Limb (tissue), 2 donors: ENCODE data around the gene CLDN19.

Source experiments
- DNase-seq, 2 donors: peaks; one replicate each; pipeline ENCODE4 v3.0.0-alpha.2; 2016; ENCODE audit errors: extremely low spot score in 2 of 2

The CLDN19 gene, protein sequence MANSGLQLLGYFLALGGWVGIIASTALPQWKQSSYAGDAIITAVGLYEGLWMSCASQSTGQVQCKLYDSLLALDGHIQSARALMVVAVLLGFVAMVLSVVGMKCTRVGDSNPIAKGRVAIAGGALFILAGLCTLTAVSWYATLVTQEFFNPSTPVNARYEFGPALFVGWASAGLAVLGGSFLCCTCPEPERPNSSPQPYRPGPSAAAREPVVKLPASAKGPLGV

DNA sequence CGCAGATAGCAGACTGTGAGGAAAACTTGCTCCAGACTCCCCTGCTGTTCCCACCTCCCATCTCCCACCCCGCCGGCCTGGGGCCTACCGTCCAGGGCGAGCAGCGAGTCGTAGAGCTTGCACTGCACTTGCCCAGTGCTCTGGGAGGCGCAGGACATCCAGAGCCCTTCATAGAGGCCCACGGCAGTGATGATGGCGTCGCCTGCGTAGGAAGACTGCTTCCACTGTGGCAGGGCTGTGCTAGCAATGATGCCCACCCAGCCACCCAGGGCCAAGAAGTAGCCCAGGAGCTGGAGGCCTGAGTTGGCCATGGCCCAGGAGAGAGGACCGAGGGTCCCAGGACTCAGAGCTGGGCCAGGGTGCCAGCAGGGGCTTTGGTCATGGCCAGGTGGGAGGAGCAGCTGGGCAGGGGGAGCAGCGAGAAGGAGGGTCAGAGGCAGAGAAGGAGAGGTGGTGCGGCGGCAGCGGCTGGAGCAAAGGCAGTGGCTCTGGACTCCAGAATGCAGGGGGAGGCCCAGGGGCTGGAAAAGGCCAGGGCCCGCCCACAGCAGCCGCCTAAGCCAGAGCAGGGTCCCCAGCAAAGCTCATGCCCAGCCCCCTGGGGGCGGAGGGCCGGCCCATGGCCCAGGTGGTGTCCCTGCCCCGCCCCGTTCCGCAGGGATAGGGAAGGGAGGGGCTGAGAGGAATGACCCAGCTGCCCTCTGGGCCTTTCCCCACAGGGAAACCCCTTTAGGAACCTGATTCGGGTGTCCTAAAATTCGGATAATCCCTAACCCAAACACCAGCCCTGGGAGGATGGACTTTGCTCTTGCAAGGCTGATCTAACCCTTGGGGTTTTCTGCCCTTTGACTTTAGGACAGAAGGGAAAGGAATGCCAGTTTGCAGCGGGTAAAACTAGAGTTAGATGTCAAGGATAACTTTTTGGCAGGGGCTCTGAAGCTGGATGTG lies at the start of gene CLDN19:
Gene CLDN19 (minus strand): TSS at position 484 of the 948 bp plus-strand sequence. CDS start 173 bp downstream, at position 311.
- DNase-seq: peak in 1 of 2 donors; percentile 52

DNA sequence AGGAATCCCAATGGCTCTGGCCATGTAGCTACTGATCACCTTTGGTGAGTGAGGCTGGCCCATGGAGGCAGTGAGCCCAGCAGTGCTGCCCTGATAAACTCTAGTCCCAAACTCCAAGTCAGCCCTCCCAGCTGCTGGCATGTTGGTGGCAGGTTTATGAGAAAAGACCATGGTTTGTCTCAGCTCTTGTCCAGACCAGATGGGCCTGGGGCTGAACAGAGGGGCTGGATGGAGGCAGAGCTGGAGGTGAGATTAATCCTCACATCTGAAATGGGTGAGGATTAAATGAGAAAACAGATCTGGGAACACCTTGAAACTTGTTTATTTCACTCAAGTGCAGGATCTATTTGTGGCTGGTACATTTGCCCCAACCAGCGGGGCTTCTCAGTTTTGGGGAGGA lies 48.0 kb upstream of the CLDN19 start:
- no peak for DNase-seq

DNA sequence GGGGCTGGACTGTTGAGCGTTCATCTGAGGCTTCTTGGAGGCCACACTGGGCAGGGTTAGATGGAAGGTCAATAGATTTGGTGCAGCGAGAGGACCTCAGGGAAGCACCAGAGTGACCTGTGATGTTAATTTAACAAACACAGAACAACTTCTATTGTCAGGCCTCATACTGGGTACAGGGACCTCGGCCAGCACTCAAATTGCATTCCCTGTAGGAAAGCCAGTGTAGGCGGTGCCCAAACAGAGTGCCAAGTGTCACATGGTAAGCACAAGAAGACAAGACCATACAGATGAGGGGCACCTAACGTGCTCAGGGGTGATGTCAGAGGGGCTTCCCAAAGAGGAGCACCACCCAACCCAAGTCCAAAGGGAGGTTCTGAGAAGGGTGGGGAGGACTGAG lies 46.1 kb upstream of the CLDN19 start:
- DNase-seq: no peak

DNA sequence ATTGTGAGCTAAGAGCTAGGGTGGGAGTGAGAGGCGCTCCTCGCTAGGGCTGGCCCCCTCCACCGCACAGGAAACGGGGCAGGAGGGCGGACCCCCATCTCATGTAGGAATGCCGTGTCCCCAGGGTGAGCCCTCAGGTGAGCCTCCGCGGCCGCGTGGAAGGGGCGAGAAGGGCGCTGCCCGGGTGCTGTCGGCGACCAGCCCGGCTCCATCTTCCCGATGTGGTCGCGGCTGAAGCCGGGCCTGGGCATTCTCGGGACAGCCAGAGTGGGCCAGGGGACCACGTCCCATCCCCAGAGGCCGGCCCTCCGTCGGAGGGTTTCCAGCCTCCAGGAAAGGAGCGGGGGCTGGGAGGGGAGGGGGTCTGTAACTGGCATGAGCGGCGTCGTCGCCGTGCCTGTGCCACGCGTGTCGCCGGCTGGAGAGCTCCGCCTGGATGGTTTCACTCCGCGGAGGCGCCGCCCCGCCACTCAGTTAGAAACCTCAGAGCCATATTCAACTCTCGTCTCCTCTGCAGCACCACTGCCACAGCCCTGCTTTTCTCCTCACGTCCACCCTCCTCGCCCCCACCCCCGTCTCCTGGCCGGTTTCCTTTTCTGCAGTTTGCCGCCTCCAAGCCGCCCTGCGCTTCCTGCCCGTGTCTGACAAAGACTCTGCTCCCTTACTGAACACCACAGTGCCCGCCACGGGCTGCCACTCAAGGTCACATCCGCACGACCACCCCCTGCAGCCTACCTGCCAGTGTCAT lies 45.1 kb upstream of the CLDN19 start, which contains the start of gene TMEM269:
Gene TMEM269 (plus strand): TSS at position 46 of the 748 bp plus-strand sequence. CDS start 4,903 bp downstream, outside the sequence.
- peak in 1 of 2 donors; percentile 55 for DNase-seq

DNA sequence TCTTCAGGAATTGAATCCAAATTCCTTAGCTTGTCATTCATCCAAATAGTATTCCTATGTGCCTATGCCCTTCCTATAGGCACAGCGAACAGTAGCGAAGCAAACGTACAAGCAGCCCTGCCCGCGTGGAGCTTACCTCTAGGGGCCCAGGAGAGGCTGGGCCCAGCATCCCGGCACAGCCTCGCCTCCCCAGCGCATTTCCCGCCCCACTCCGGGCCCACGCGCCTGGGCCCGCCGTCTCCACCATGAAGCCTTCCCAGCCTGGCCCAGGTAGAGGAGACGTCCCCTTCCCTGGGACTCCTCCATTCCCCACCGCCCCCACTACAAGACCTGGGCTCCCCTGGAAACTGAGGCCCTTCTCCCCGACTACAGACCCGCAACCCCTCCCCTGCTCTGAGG lies 44.5 kb upstream of the CLDN19 start:
- no peak for DNase-seq

DNA sequence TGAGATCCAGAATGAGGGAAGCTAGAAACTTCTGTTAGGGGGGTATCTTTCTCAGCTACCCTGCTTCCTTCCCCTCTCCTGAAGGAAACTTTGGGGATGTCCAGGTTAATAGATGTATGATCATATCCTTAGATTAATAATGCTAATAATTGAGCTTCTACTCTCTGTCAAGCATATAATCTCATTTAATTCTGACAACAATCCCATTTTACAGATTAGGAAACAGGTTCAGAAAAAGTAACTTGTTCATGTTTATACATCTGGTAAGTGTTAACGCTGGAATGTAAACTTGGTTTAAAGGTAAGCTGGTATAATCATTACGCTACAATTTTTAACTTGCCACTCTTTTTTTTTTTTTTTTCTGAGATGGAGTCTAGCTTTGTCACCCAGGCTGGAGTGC lies 43.1 kb upstream of the CLDN19 start:
- no peak for DNase-seq

DNA sequence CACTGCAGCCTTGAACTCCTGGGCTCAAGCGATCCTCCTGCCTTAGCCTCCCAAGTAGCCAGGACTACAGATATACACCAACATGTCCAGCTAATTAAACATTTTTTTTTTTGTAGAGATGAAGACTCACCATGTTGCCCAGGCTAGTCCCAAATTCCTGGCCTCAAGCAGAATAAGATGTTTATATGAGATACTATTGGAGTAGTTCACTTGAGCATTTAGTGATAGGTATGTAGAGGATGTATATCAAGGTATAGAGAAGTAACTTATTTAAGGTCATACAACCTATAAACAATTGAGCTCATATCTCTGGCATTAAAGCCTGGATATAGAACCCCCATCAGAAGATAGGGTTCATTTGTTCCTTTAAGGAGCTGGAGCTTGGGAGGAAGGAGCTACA lies 40.1 kb upstream of the CLDN19 start:
- no peak for DNase-seq

DNA sequence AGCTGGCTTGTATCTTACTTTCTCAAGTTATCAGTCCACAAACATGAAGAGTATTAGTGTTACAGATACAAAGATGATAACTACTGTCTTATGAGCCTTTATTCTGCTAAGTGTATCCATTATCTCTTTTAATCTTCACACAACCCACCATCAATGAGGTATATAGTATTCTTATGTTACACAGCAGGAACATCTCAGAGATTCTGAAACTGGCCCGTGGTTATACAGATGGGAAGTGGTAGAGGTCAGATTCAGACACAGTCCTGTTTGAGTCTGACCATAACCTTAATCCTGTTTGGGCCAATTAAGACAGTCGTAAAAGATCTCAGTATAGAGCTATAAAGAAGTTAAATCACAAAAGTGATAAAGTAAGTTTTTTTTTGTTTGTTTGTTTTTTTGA lies 39.7 kb upstream of the CLDN19 start:
- no peak for DNase-seq

DNA sequence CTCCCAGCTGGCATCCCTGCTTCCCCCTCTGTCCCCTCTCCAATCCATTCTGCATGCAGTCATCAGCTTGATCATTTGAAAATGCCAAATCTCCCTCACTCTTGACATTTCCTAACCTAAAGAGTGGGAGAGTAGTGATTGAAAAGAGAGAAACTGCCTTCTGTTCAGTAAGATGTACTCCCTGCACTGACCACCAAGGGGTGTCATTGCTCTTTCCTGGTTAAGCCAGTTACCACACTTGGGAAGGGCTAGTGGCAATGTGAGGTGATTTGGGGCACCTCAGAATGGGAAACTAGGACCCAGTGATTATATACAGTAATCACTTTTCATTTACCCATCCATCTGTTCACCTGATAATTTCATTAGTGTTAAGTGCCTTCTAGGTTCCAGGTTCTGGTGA lies 37.8 kb upstream of the CLDN19 start:
- DNase-seq: peak; percentile 20 to 50

DNA sequence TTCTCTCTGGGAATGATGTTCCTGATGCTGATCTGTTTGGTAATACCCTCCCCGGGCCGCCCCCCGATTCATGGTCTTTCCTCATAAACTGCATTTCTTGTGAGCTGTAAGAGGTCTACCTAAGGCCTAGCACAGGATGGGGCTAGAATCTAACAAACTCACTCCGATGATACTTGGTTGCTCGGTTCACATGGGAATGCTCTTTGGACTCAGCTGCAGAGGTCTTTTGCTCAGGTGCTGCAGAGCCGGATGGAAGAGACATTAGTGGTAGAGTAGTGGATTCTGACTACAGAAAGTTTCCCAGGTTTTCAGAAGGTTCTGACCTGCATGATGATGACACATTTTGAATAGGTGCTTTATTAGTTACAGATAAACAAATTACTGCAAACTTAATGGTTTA lies 36.5 kb upstream of the CLDN19 start:
- no peak for DNase-seq

DNA sequence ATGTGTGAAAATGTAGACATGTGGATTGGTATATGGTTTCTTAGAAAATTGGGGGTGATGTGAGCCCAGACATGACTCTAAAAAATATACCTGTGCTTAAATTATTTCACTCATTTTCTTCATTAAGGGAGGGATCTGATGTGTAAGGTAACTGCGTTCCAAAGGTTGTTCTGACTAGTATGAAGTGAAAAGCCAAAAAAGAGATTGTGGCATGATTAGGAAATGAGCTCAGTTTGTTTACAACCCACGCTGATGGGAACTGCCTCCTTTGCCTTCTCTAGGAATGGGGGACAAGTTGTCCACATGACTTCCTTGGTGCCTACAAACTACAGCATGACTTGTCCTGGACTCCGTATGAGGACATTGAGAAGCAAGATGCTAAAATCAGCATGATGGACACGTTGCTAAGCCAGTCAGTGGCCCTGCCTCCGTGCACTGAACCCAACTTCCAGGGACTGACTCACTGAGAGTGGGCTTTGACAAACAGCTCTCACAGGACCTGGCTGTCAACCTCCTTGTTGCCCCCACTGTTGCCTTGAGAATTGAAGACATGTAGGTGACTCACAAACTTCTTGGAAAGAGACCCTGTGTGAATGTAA lies 35.0 kb upstream of the CLDN19 start:
- no peak for DNase-seq

DNA sequence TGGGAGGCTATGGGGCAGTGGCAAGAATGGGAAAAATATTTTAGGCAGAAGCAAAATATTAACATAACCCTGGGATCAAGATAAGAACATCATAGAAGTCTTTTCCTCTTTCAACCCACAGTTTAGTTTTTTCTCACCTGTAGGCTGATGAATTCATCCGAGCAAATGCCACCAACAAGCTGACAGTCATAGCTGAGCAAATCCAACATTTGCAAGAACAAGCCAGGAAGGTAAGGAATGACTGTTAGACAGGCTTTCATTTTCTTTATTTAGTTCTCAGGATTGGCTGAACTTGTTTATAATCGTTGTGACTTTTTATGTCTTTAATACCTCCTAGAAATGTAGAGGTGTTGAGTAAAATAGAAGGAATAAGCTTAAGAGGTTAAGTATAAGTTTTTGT lies 33.4 kb upstream of the CLDN19 start:
- no peak for DNase-seq

DNA sequence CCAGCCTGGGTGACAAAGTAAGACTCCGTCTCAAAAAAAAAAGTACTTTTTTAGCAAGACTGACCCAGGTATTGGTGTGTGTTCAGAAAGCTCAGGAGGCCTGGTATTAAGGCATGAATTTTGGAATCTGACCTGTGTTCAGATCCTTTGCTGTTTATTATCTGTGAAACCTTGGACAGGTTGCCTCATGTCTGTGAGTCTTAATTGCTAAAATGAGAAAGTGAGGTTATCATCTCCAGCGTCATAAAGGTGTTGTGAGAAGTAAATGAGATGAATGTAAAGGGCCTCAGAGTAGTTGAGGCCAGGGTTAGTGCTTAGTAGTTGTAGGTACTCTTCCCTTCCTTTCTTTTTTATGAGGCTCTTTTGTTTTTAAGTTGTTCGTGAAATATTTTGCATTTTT lies 29.8 kb upstream of the CLDN19 start:
- DNase-seq: no peak

DNA sequence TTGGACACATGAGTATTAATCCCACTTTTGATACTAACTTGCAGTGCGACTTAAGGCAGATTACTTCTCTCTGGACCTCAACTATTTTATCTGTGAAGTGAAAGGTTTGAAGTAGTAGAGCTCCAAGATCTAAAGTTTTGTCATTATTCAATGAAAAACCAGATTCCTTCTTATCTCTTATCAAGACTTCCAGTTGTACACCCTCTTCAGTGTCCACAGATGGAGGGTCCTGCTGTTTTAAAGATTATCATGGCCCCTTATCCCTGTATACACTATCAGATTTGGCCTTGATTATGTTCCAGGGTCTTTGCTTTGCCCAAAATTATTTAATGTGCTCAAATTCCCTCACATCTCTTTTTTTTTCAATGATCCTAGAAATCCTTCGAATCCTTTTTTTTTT lies 28.1 kb upstream of the CLDN19 start:
- DNase-seq: no peak

DNA sequence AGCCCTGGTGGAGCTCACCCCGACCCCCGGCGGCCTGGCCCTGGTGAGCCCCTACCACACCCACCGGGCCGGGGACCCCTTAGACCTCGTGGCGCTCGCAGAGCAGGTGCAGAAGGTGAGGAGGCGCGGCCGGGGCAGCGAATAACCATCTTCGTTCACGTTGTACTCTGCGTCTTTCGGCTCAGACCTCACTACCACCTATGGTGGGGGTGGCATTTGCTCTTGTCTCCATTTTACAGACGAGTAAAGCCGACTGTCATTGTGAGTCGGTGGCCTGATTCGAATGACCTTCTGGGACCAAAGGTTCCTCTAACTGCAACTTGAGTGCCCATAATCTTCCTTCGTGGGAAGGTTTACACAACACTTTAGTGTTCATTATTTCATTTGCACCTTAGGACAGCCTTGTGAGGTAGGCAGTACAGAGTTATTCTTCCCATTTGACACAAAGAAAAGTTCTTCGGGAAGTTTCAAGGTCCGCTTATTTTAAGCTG lies 27.5 kb upstream of the CLDN19 start:
- no peak for DNase-seq

DNA sequence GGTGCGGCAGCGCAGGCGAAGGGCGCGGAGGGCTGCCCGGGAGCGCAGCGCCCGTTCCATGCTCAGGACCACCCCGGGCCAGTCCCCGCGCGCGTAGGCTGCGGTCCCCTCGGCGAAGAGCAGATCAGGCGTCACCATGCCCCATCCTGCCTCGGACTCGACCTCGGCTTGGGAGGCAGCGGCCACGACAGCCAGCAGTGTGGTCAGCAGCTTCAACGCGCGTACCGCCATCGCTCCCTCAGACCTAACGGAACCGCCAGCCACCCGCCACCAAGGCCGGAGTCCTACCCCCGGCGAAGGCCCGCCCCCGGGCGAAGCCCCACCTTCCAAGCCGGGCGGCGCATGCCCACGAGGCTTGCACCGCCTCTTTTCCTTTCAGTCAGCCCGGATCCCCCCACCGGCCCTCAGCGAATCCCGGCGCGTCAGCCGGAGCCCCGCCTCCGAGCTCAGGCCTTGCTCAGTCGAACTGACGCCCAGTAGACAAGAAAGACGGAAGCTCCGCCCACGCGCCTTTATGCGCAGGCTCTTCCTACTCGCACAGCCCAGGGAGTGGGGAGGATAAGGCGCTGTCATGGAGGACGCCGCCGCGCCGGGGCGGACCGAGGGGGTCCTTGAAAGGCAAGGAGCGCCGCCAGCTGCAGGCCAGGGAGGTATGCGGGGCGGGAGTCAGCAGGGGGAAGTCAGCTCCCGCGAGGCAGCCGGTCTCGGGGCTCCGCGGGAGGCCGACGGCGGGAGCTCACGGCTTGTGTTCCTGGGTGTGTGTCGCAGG lies 26.9 kb upstream of the CLDN19 start, which contains the start of the genes C1orf50 and P3H1:
Gene C1orf50 (plus strand): TSS at position 509 of the 769 bp plus-strand sequence. CDS start 63 bp downstream, at position 572.
Gene P3H1 (minus strand): TSS at position 288 of the 769 bp plus-strand sequence. CDS start 57 bp downstream, at position 231.
- DNase-seq: peak; percentile 99 to 100

DNA sequence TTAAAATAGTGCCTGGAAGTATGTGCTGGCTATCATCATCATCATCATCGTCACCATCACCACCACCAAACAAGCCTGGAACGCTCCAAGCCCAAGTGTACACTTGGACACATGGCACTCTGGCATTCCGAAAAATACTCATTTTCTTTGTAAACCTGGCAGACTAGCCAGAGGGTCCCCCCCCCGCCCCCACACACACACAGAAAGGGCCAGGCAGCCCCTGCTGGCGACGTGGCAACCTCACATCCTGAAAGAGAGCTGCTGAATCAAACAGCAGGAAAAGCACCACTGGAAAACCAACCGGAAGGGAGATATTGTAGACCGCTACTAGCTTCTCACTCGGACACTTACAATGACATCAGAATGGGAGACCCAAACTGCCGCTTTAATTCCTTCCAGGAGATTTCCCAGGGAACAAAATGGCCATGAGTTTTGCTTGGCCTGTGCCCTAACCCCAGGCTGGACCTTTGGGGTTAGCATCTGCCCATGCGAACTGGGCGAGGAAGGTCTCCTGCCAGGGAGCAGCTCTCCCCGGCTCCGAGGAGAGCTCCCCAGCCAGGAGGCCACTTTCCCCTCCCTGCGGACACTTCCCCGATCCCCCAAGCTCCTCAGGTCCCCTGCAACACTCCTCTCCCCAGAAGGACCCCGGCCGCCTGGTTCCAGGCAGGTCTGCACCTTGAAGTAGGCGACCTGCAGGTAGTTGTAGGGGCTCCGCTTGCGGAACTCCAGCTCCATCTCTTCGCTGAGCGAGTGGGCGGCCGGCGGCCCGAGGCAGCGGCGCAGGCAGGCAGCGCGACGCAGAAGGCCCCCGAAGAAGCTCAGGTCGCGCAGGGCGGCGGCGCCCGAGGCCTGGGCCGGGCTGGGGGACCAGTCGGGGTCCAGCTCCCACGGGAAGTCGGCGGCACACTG lies 26.1 kb upstream of the CLDN19 start:
- peak; percentile 76 to 80 for DNase-seq

DNA sequence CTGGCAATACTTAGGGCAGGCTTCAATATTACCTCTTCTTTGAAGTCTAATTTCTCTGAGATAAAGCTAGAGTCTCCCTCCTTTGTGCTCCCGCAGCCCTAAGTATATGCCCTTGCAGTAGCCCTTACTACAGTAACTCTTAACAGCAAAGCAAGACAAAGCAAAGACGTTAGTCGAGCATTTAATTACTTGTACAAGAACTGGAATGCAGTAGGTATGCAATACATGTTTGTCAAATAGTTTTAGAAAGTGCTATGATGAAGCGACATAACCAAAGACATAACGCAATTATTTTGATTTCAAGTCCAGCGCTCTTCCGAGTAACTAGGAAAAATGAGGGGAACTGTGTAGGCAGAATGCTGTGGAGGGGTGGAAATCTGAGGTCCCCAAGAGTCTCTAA lies 25.2 kb upstream of the CLDN19 start:
- DNase-seq: no peak

DNA sequence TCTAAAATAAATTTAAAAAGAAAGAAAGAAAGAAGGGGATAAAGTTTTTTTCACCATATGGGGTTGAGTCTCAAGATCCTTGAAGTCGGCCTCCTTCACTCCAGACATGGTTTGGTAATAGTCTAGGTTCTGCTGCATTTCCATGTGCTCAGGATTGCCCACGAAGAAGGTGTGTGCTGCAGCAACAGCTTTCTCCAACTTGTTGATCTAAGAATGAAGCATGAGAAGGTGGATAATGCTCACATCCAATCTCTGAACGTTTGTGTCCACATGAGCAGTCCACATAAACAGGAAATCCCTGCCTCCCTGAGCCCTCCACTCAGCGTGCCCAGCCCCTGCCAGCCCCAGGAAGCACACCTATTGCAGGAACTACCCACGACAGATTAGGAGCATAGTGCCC lies 22.2 kb upstream of the CLDN19 start:
- no peak for DNase-seq
